Effector memory CD8-positive, alpha-beta T cell (primary cell): Measurements from ENCODE around the gene TACR1.
"Not testable (repeated sequence)": the region's sequence is repeated elsewhere in the genome, so short reads cannot be mapped to it uniquely, and the experiment has no call there.

Experiments used
- ATAC-seq: fragments of 150-1000 bp; cut with Tn5 transposase; replicated peaks from 2 replicates; pipeline ENCODE4 v1.10.0; 2021; ENCODE audit warnings: mild to moderate bottlenecking, moderate library complexity
- DNase-seq, 3 experiments: peaks; one replicate each; pipeline ENCODE4 v3.0.0; 2021
- H3K27ac Mint-ChIP-seq, 2 donors: one replicate each; pipeline ENCODE4 v1.8.0; 2022; ENCODE audit warnings: mild to moderate bottlenecking in 2 of 2, mixed read lengths in 2 of 2, moderate library complexity in 2 of 2
- H3K27me3 Mint-ChIP-seq, 2 donors: one replicate each; pipeline ENCODE4 v1.8.0; 2022; ENCODE audit warnings: mixed read lengths in 2 of 2
- H3K36me3 Mint-ChIP-seq: one replicate; pipeline ENCODE4 v1.8.0; 2022; ENCODE audit warnings: mild to moderate bottlenecking, moderate library complexity, mixed read lengths; ENCODE audit not compliant: insufficient read depth
- H3K4me1 Mint-ChIP-seq, 2 donors: one replicate each; pipeline ENCODE4 v1.8.0; 2022; ENCODE audit warnings: low read depth in 2 of 2, mixed read lengths in 2 of 2
- H3K4me3 Mint-ChIP-seq, 2 donors: one replicate each; pipeline ENCODE4 v1.8.0; 2022; ENCODE audit warnings: mild to moderate bottlenecking in 2 of 2, mixed read lengths in 2 of 2, moderate library complexity in 2 of 2
- H3K9me3 Mint-ChIP-seq, 2 donors: one replicate each; pipeline ENCODE4 v1.8.0; 2022; ENCODE audit warnings: mixed read lengths in 2 of 2

TACR1 gene

GRCh38 chr2:75152243-75152642 is 47.1 kb downstream of the TACR1 start:
- H3K27me3 Mint-ChIP-seq, DNase-seq, H3K36me3 Mint-ChIP-seq, H3K4me3 Mint-ChIP-seq, ATAC-seq, H3K27ac Mint-ChIP-seq, H3K9me3 Mint-ChIP-seq, H3K4me1 Mint-ChIP-seq: not testable (repeated sequence)

- DNase-seq, H3K4me3 Mint-ChIP-seq, ATAC-seq, H3K36me3 Mint-ChIP-seq, H3K4me1 Mint-ChIP-seq, H3K27ac Mint-ChIP-seq, H3K27me3 Mint-ChIP-seq, H3K9me3 Mint-ChIP-seq: not testable (repeated sequence)
Measured at GRCh38 chr2:75147884-75148283, 51.4 kb downstream of the TACR1 start.

- Mint-ChIP-seq H3K27me3 (peaks cover 0 to 7% of the 10 kb centered on the region in 2 donors), H3K36me3 (no peaks in the 10 kb centered on the region), H3K9me3 (no peaks in the 10 kb centered on the region), H3K4me3 (no peak overlapping the region), H3K4me1 (no peaks in the 10 kb centered on the region), H3K27ac (no peak overlapping the region)
- ATAC-seq (no peak), DNase-seq (no peak)
Measured at GRCh38 chr2:75146606-75147332, 52.6 kb downstream of the TACR1 start.

- not testable (repeated sequence) for H3K27ac Mint-ChIP-seq, H3K36me3 Mint-ChIP-seq, ATAC-seq, H3K4me3 Mint-ChIP-seq, H3K4me1 Mint-ChIP-seq, DNase-seq, H3K9me3 Mint-ChIP-seq, H3K27me3 Mint-ChIP-seq
Measured at GRCh38 chr2:75146221-75146605, 53.1 kb downstream of the TACR1 start.

GRCh38 chr2:75142081-75142480 is 57.2 kb downstream of the TACR1 start:
- H3K36me3 Mint-ChIP-seq: no peaks in the 10 kb centered on the region
- H3K27ac Mint-ChIP-seq: no peak overlapping the region
- H3K4me1 Mint-ChIP-seq: no peaks in the 10 kb centered on the region
- H3K27me3 Mint-ChIP-seq: peaks cover 0 to 12% of the 10 kb centered on the region in 2 donors
- DNase-seq (no peak), ATAC-seq (no peak)
- H3K9me3 Mint-ChIP-seq: no peaks in the 10 kb centered on the region
- H3K4me3 Mint-ChIP-seq: no peak overlapping the region

GRCh38 chr2:75140288-75140687 is 59.0 kb downstream of the TACR1 start:
- Mint-ChIP-seq H3K4me3 (no peak overlapping the region), H3K27ac (no peak overlapping the region), H3K4me1 (no peaks in the 10 kb centered on the region), H3K36me3 (no peaks in the 10 kb centered on the region), H3K27me3 (peaks cover 0 to 12% of the 10 kb centered on the region in 2 donors), H3K9me3 (no peaks in the 10 kb centered on the region)
- no peak for DNase-seq
- no peak for ATAC-seq

- ATAC-seq: no peak
- no peak for DNase-seq
- H3K9me3 Mint-ChIP-seq: no peaks in the 10 kb centered on the region
- no peaks in the 10 kb centered on the region for H3K4me1 Mint-ChIP-seq
- no peak overlapping the region for H3K4me3 Mint-ChIP-seq
- no peaks in the 10 kb centered on the region for H3K36me3 Mint-ChIP-seq
- H3K27me3 Mint-ChIP-seq: peaks cover 0 to 12% of the 10 kb centered on the region in 2 donors
- H3K27ac Mint-ChIP-seq: no peak overlapping the region
Measured at GRCh38 chr2:75139171-75139570, 60.1 kb downstream of the TACR1 start.

GRCh38 chr2:75138528-75138927 is 60.8 kb downstream of the TACR1 start:
- ATAC-seq: no peak

GRCh38 chr2:75135776-75136400 is 63.4 kb downstream of the TACR1 start:
- Mint-ChIP-seq H3K36me3 (no peaks in the 10 kb centered on the region), H3K27me3 (peaks cover 0 to 6% of the 10 kb centered on the region in 2 donors), H3K9me3 (no peaks in the 10 kb centered on the region)

More at GRCh38 chr2:75138528-75138927, 60.8 kb downstream of the TACR1 start:
- Mint-ChIP-seq H3K27ac (no peak overlapping the region), H3K36me3 (no peaks in the 10 kb centered on the region), H3K9me3 (no peaks in the 10 kb centered on the region), H3K4me1 (no peaks in the 10 kb centered on the region), H3K27me3 (peaks cover 0 to 12% of the 10 kb centered on the region in 2 donors), H3K4me3 (no peak overlapping the region)
- no peak for DNase-seq

GRCh38 chr2:75134860-75135259 is 64.5 kb downstream of the TACR1 start:
- Mint-ChIP-seq H3K27me3 (peaks cover 0 to 1% of the 10 kb centered on the region in 2 donors), H3K9me3 (no peaks in the 10 kb centered on the region), H3K4me3 (no peak overlapping the region), H3K4me1 (peaks cover 0 to 2% of the 10 kb centered on the region in 2 donors), H3K27ac (no peak overlapping the region), H3K36me3 (no peaks in the 10 kb centered on the region)
- DNase-seq (no peak), ATAC-seq (no peak)

More at GRCh38 chr2:75135776-75136400, 63.4 kb downstream of the TACR1 start:
- Mint-ChIP-seq H3K4me3 (no peak overlapping the region), H3K4me1 (no peaks in the 10 kb centered on the region), H3K27ac (no peak overlapping the region)
- DNase-seq (no peak), ATAC-seq (no peak)

GRCh38 chr2:75133621-75134570 is 65.4 kb downstream of the TACR1 start:
- peaks cover 0 to 2% of the 10 kb centered on the region in 2 donors for H3K4me1 Mint-ChIP-seq
- H3K27ac Mint-ChIP-seq: no peak overlapping the region
- H3K36me3 Mint-ChIP-seq: no peaks in the 10 kb centered on the region
- ATAC-seq (no peak), DNase-seq (no peak)
- H3K27me3 Mint-ChIP-seq: peaks cover 0 to 1% of the 10 kb centered on the region in 2 donors
- H3K9me3 Mint-ChIP-seq: no peaks in the 10 kb centered on the region
- no peak overlapping the region for H3K4me3 Mint-ChIP-seq

GRCh38 chr2:75130171-75130570 is 69.1 kb downstream of the TACR1 start:
- H3K9me3 Mint-ChIP-seq: peaks cover 0 to 6% of the 10 kb centered on the region in 2 donors
- H3K4me1 Mint-ChIP-seq: peaks cover 0 to 2% of the 10 kb centered on the region in 2 donors
- ATAC-seq: no peak
- H3K27me3 Mint-ChIP-seq: peaks cover 0 to 5% of the 10 kb centered on the region in 2 donors
- no peaks in the 10 kb centered on the region for H3K36me3 Mint-ChIP-seq
- no peak for DNase-seq
- H3K4me3 Mint-ChIP-seq: no peak overlapping the region
- no peak overlapping the region for H3K27ac Mint-ChIP-seq

- Mint-ChIP-seq H3K36me3 (no peaks in the 10 kb centered on the region), H3K27me3 (peaks cover 0 to 3% of the 10 kb centered on the region in 2 donors), H3K4me3 (no peak overlapping the region), H3K9me3 (peaks cover 0 to 6% of the 10 kb centered on the region in 2 donors), H3K27ac (no peak overlapping the region), H3K4me1 (no peaks in the 10 kb centered on the region)
- DNase-seq: no peak
- no peak for ATAC-seq
Measured at GRCh38 chr2:75123876-75124275, 75.4 kb downstream of the TACR1 start.
